ENCODE measurements around the gene AKAP17A.

The AKAP17A gene

DNA sequence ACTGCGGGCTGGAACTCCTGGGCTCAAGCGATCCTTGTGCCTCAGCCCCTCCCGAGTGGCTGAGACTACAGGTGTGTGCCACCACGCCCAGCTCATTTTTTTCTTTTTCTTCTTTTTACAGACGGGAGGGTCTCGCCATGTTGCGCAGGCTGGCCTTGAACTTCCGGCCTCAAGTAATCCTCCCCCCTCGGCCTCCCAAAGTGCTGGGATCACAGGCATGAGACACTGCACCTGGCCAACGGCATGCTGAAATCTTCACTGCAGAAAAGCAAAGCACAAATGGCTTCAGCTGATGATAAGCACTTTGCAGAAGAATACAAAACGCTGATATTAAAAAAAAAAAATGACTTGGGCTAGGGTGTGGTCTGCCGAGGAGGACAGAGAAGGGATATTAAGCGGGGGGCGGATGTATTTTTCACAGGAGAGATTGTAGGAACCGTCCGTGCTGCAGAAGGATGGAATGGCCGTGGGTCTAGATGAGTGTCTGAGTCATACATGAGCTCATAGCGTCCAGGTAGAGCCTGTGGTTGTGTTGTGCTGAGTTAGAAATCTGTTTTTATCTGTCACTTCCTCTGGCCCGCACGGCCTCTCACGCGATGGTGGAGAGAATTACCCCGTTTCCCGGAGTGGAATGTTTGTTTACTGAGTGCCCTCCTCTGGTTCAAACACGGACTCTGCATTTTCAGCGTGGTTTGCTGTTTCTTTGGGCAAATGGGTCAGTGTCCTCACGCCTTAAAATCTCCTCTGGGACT lies 8.5 kb upstream of the AKAP17A start:
- no peak for DNase-seq

DNA sequence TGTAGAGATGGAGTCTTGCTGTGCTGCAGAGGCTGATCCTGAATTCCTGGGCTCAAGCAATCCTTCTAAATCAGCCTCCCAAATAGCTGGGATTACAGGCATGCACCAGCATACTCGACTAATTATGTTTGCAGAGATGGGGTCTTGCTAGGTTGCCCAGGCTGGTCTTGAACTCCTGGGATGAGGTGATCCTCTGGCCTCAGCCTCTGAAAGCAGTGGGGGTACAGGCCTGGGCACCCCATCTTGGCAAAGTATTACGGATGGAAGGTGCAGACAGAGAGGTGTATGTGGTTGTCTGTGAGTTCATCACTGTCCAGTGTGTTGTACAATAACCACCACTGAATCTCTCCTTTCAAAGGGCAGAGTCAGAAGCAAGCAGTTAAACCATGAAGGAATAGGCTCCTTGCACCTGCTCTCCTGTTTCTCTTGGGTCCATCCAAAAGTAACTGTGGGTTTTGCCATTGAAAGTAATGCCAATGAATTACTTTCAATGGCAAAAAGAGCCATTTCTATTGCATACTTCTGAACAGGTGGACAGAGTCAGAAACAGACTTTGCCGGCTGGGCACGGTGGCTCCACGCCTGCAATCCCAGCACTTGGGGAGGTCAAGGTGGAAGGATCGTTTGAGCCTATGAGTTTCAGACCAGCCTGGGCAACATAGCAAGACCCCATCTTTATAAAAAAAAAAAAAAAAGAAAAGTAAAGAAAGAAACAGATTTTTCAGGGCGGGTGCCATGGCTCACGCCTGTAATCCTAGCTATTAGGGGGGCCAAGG lies 7.0 kb upstream of the AKAP17A start:
- DNase-seq: no peak

DNA sequence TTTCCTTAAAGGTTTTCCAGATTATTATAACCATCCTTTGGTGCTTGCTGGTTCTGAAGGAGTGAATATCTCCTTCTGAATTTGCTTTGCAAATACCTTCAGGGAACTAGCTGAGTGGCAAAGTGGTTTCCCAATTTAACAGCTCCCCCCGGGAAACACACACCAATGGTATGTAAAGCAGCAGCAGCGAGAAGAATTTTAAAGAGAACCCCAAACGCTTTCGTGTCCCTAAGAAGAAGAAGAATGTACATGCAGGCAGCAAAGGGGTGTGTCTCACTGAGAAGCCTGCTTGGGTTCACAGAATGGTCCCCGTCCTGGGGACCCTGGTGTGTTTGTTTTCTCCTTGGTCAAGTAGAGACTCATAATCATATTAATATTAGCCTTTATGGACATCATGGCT lies 4.2 kb upstream of the AKAP17A start:
- DNase-seq: no peak

DNA sequence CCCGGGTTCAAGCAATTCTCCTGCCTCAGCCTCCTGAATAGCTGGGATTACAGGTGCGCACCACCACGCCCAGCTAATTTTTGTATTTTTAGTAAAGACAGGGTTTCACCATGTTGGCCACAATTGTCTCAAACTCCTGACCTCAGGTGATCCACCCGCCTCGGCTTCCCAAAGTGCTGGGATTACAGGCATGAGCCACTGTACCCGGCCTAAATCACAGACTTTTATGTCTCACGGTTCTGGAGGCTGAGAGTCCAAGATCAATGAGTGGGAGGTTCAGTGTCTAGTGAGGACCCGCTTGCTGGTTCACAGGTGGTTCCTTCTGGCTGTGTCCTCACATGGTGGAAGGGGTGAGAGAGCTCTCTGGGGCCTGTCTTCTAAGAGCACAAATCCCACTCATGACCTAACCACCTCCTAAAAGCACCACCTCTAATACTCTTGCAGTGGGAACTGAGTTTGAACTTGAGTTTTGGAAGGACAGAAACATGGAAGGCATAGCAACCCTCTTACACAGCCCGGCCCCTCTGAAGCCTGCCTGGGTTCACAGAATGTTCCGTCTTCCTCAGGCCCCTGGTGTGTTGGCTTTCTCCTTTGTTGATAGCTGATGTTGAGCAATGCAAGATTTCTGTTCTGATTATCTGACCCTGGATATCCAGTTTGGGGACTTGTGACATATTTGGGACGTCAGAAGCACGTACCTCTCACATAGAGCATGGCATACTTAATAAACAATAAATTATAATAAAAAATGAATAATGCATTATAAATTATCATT lies 1.9 kb upstream of the AKAP17A start:
- DNase-seq: no peak

DNA sequence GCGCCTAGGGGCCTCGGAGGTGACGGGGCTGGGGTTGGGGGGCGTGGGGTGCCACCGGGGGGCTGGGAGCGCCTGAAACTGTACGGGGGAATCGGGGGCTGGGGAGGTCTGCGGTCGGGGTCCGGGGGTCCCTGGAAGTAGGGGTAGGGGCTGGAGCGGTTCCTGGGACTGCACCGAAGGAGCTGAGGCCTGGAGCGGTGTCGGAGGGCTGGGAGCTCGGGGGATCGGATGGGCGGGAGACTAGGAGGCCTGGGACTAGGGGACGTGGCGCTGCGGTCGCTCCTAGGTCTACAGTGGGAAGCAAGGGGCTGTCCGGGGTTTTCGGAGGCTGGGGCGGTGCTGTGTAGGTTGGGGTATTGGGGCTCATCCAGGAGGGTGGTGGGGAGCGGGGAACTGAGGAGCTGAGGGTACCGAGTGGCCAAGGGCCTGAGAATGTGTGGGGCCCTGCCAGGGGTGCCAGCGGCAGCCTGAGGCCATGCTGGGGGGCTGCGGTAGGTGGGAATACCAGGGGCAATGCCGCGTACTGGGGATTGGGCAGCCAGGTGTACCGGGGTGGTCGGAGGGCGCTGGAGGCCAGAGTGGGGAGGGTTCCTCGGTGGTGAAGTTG lies 562 bp downstream of the AKAP17A start:
- DNase-seq: no peak

DNA sequence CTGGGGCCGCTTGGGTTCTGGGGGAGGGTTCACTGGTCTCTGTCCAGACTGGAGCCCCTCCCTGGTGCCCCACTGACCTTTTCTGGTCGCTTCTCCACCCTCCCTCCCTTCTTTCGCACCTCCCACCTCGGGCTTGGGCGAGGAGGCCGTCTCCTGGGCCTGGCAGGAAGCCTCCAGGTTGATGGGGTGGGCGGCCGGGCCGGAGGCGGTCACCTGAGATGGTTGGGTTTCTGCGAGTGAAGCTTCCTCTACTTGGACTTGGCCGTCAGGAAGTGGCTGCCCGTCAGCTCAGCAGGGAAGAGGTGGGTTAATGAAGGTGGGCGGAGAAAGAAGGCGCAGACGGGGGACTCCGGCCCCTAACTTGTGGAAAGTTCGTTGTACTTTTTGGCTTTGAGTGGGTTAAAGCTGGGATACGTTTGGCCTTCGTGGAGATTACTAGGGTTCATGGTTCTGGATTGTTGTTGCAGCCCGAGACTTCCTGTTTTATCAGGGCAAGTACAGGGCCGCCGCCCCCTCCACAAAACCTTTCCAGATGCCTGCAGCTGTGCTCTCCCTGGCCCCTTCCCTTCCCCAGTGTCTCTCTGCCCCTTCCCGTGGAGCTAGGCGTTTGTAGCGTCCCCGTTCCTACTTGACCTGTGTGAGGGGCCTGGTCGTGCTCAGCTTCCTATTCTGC lies 1.2 kb downstream of the AKAP17A start:
- DNase-seq: no peak

DNA sequence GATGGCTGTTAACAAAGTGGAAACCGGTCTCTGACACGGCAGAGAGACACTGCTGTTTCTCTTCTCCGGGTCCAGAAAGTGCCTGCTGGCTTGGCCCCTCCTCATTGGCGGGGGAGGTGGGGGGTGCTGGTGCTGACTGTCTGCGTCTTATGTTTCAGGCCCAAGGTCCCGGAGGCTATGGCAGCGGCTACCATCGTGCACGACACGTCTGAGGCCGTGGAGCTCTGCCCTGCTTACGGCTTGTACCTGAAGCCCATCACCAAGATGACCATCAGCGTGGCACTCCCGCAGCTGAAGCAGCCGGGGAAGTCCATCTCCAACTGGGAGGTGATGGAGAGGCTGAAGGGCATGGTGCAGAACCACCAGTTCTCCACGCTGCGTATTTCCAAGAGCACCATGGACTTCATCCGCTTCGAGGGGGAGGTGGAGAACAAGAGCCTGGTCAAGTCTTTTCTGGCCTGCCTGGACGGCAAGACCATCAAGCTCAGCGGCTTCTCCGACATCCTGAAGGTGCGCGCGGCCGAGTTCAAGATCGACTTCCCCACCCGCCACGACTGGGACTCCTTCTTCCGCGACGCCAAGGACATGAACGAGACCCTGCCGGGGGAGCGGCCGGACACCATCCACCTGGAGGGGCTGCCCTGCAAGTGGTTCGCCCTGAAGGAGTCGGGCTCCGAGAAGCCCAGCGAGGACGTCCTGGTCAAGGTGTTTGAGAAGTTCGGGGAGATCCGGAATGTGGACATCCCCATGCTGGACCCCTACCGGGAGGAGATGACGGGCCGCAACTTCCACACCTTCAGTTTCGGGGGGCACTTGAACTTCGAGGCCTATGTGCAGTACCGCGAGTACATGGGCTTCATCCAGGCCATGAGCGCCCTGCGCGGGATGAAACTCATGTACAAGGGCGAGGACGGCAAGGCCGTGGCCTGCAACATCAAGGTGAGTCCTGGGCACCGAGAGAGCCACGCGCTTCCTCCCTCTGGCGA lies 2.2 kb downstream of the AKAP17A start:
- no peak for DNase-seq

DNA sequence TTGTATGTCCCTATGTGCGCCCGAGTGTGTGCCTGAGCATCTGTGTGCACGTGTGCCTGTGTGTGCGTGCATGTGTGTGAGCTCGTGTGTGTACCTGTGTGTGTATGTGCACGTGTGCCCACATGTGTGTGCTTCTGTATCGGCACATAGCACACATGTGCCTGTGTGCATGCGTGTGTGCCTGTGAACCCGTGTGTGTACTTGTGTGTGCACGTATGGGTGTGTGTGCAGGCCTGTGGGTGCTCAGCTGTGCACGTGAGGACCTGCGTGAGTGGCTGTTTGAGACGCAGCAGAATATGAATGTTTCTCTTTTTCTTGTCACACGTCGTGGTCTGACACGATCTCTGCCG lies 4.3 kb downstream of the AKAP17A start:
- DNase-seq: no peak

DNA sequence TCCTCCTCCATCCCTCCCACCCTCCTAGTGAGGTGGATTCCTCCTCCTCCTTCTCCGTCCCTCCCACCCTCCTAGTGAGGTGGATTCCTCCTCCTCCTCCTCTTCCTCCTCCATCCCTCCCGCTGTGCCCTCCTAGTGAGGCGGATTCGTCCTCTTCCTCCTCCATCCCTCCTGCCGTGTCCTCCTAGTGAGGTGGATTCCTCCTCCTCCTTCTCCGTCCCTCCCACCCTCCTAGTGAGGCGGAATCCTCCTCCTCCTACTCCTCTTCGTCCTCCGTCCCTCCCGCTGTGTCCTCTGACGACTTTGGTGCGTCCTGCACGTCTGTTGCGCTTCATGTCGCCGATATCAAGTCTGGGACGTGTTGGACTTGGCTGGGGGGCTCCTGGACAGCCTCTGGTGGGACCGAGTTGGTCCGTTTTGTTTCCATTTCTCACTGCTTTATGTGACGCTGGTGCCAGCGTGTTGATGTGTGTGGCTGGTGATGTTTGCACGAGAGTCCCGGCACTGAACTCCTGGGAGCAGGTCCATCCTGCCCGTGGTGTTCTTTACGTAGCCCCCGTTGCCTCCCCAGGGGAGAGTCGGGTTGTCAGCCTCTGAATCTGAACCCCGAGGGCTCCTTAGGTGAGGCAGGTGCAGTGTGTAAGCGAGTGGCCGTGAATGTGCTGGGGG lies 5.4 kb downstream of the AKAP17A start:
- no peak for DNase-seq

DNA sequence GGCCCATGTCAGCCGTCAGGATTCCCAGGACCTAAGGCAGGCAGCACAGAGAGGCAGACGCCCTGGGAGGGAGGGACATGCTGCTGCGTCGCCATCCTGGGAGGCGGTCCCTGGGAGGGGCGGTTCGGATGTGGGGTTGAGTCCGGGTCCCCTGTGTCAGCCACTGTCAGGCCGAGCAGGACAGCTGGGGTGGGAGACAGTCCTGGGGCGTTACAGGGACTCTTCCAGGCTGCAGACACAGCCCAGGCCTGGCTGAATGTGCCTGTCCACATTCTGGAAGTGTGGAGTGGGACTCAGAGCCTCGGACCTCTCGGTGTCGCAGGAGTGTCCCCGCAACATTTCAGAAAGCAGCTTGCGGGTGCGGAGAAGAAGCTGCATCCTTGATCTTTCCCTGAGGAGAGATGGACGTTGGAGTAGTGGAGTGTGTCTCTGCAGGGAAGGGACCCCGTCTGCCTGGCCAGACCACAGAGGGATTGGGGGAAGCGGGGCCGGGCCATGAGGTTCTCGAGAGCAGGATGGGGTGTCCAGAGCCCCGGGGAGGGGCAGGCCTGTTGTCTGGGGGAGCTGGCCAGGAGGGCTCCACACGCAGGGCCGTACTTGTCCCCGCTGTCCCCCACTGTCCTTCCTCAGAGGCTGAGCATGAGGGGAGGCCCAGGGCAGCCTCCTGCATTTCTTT lies 6.1 kb downstream of the AKAP17A start:
- DNase-seq: no peak

DNA sequence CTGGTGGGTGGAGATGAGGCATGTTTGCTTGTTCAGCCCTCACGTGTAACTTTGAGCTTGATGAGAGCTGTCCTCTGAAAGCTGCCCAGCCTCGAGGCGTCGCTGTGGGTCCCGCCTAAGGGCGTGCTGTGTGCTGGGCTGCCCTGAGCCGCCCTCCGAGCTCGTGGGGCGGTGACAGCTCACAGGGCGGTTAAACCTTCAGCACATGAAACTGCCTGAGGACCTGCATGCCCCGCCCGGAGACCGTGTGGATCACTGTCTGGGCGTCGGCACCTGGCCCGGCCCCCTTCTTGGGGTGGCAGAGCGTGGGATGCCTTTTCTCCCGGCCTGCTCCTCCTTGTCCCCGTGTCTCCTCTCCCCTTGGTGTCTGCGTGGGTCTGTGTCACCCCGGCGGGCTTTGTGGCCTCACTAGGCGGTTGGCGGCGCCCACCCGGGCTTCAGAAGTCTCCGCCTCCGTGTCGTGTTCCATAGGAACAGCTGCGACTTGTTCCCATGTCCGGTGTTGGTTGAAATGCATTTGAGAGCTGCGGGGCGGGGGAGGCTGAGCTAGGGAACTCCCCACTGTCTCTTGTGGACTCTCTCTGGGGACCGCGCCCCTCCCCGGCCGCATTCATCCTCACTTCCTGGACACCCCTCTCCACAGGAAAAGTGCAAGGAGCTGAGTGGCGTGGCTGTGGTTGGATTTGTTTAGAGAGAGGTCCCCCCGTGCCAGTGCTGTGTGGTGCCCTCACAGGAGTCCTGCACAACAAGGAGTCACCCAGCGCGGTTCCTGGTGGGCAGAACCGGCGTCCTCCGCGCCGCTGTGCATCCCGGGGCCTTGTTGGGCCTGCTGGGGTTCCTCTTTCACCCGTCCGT lies 6.8 kb downstream of the AKAP17A start:
- DNase-seq: no peak

DNA sequence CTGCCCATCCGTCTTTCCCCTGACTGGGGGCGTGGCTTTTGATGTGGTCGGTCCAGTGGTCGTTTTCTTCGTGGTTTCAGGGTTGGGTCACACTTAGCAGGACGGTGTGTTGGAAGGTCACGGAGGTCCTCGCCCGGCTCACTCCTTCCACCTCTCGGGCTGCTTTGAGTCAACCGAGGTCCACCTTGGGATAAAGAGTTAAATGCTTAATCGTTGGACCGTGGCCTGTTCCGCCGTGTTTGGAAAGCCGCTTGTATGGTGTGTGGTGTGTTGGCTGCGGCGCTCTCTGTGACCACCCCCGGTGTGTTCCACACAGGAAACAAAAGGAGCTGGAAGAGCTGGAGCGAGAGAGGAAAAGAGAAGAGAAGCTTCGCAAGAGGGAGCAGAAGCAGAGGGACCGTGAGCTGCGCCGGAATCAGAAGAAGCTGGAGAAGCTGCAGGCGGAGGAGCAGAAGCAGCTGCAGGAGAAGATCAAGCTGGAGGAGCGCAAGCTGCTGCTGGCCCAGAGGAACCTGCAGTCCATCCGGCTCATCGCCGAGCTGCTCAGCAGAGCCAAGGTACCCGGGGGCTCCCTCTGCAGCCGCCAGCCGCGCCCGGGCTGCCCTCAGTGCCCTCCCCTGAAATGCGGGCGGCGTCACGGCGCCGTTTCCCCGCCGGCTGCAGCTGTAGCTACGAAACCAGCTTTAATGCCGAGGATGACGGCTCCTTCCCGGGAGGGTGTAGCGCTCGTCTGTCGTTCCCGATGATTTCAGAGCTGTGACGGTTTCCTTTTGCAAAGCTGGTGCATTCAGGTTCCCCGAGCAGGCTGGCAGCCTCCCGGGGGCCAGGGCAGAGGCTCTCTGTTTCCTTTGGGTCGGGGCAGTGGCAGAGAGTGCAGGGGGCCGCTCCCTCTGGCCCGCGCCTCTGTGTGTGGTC lies 7.7 kb downstream of the AKAP17A start:
- no peak for DNase-seq

DNA sequence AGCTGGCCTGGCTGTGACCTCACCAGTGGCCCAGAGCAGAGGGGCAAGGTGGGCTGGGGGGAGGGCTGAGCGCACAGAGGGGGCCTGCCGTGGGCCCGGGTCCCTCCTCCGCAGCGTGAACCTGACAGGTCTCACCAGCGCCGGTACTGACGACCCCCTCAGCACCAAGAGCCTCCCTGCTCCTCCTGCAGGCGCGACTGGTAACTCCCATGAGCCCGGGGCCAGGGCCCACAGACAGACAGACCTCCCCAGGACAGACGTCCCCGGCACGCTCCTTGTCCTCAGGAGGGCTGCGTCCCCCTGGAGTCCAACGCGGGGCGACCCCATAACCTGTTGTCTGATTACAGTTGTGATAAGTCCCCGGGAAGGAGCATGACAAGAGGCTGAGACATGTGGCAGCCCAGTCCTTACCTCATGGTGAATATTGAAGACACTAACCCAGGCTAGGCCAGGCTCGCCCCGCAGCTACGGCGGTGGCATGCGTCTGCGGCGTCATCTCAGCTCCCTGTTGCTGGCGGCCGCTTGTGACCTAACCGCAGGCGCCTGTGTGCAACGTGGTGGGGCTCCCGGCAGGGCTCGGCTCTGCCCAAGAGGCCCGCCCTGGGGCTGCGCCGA lies 8.5 kb downstream of the AKAP17A start:
- no peak for DNase-seq

DNA sequence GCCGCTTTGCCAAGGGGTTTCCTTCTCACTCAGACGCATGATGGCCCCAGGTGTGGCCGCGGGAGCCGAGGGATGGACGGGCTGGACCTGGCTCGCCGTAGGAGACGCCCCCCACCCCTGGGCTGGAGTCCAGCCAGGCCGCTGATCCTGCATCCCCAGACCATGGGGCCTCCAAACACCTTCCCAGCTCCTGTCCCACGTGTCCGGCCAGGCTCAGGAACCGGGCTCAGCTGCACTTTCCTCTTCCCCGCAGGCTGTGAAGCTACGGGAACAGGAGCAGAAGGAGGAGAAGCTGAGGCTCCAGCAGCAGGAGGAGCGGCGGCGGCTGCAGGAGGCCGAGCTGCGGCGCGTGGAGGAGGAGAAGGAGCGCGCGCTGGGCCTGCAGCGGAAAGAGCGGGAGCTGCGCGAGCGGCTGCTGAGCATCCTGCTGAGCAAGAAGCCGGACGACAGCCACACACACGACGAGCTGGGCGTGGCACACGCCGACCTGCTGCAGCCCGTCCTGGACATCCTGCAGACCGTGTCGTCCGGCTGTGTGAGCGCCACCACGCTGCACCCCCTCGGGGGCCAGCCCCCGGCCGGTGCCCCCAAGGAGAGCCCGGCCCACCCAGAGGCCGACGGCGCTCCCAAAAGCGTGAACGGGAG lies 9.1 kb downstream of the AKAP17A start:
- no peak for DNase-seq

DNA sequence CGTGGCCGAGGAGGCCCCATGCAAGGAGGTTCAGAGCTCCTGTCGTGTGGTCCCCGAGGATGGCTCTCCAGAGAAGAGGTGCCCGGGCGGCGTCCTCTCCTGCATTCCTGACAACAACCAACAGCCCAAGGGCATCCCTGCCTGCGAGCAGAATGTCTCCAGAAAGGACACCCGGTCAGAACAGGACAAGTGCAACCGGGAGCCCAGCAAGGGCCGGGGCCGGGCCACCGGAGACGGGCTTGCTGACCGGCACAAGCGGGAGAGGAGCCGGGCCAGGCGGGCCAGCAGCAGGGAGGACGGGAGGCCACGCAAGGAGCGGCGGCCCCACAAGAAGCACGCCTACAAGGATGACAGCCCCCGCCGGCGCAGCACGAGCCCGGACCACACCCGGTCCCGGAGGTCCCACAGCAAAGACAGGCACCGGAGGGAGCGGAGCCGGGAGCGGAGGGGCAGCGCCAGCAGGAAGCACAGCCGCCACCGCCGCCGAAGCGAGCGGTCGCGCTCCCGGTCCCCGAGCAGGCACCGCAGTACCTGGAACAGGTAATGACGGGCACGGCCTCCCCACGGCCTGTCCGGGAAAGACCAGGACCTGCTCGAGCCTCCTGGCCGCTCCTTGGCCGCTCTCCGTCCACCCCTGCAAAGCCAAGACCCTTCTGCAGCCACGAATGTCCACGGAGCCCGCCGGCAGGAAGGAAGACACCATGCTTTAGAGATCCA lies 9.8 kb downstream of the AKAP17A start:
- DNase-seq: no peak

DNA sequence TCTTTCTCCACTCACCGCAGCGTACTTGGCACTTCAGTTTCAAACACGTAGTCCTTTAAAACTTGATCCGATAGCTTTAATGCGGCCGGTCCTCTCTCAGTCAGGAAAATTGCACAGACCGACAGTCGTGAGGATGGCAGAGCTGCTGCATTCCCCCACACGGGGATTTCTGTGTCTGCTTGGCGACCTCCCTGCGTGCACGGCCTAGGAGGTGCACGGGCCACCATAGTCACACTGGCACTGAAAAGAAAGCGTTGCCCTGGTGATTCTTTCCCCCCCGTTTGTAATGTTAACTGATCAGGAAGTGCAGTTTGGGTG lies 10.3 kb downstream of the AKAP17A start:
- no peak for DNase-seq

DNA sequence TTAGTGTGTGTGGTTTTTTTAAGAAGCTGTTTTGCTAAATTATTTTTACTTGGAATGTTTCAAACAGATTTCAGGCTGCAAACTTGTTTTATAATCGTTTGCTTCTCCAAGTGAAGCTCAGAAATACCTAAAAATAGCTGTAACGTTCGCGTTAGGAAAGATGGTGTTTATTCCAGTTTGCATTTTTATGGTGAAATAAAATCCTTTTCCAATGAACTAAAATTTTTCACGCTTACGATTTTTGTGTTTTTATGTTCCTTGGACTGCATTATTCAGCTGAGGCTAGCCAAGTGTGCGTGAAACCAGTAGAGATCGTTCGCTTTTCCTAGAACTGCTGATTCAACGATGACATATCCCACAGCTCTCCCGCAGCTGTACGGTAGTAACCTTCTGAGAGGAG lies 10.9 kb downstream of the AKAP17A start:
- no peak for DNase-seq

All from DMS79 (cell line).